ENCODE data around the gene BPIFB3. TPM values are rescaled to one million over a fixed set of nuclear protein-coding genes. Genes with fewer than 3 reads are reported as not detected.

The BPIFB3 gene
- total RNA-seq, 4 donors from 2014 or later: not detected

DNA sequence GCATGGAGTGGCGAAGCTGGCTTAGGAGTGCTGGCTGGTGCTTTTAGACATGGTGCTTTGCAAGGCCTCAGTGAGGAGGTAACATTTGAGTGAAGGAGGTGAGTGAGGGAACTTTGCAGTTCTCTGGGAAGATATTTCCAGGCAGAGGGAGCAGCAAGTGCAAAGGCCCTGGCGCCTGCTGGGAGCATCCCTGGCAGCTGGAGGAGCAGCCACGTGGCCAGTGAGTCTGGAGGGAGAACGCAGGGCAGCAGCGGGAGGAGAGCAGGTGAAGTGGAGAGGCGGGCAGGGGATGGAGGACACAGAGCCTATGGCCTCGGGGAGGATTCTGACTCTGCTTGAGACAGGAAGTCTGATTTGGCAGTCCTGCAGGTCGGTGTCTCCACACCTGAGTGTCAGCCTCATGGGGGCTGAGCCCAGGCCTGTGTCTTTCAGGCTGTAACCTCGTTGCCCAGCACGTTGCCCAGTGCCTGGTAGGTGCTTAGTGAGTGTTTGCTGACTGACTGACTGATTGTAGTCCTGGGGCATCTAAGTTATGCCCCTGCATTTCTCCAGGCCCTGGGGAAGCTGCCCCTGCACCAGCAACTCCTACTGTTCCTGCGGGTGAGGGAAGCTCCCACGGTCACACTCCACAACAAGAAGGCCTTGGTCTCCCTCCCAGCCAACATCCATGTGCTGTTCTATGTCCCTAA, 14.7 kb downstream of the BPIFB3 start:
- 70% methylated on average over 5 to 10 of the region's 12 CpGs for WGBS, 2 donors (ENCODE audit: low coverage in 1 of 2)
- Histone ChIP-seq H3K27ac (no peak overlapping the region), H3K27me3 (peaks cover 17% of the 10 kb centered on the region), H3K36me3 (no peaks in the 10 kb centered on the region), H3K4me3 (no peak overlapping the region), H3K9me3 (no peaks in the 10 kb centered on the region), H3K4me1 (no peaks in the 10 kb centered on the region)
- no peak for ATAC-seq
- no peak for TF ChIP-seq POLR2A (IDR thresholded peaks at IDR 0.05)
- no peak for TF ChIP-seq EP300 (IDR thresholded peaks at IDR 0.05)
- TF ChIP-seq POLR2AphosphoS5 (IDR thresholded peaks at IDR 0.05): no peak
- TF ChIP-seq, protein P1, sequence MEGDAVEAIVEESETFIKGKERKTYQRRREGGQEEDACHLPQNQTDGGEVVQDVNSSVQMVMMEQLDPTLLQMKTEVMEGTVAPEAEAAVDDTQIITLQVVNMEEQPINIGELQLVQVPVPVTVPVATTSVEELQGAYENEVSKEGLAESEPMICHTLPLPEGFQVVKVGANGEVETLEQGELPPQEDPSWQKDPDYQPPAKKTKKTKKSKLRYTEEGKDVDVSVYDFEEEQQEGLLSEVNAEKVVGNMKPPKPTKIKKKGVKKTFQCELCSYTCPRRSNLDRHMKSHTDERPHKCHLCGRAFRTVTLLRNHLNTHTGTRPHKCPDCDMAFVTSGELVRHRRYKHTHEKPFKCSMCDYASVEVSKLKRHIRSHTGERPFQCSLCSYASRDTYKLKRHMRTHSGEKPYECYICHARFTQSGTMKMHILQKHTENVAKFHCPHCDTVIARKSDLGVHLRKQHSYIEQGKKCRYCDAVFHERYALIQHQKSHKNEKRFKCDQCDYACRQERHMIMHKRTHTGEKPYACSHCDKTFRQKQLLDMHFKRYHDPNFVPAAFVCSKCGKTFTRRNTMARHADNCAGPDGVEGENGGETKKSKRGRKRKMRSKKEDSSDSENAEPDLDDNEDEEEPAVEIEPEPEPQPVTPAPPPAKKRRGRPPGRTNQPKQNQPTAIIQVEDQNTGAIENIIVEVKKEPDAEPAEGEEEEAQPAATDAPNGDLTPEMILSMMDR (IDR thresholded peaks at IDR 0.05): no peak

DNA sequence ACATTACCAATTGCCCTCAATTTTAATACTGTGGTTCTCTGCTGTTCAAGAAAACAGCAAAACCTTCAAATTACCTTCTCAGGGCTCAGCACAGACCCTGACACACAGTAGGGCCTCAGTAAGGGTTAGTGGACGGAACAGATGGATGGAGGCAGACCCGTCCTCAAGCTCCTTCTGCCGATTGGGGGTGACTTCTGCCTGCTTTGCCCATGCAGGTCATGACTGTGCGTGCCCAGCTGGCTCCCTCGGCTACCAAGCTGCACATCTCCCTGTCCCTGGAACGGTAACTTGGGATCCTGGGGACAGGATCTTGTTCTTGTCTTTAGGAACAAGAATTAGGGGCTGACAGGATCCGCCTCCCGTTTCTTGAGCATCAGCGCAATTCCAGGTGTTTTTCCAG, 16.0 kb downstream of the BPIFB3 start:
- 68% methylated on average over 3 of the region's 9 CpGs; no CpG with 5 or more reads in 1 of the 2 donors for WGBS, 2 donors (ENCODE audit: low coverage in 1 of 2)
- no peak for ATAC-seq
- no peaks in the 10 kb centered on the region for H3K9me3 ChIP-seq
- no peaks in the 10 kb centered on the region for H3K4me1 ChIP-seq
- H3K4me3 ChIP-seq: no peak overlapping the region
- no peaks in the 10 kb centered on the region for H3K36me3 ChIP-seq
- peaks cover 20% of the 10 kb centered on the region for H3K27me3 ChIP-seq
- no peak overlapping the region for H3K27ac ChIP-seq
- no peak for TF ChIP-seq POLR2A (IDR thresholded peaks at IDR 0.05)
- TF ChIP-seq, protein P1 (IDR thresholded peaks at IDR 0.05): no peak
- TF ChIP-seq POLR2AphosphoS5 (IDR thresholded peaks at IDR 0.05): no peak
- TF ChIP-seq EP300 (IDR thresholded peaks at IDR 0.05): no peak

DNA sequence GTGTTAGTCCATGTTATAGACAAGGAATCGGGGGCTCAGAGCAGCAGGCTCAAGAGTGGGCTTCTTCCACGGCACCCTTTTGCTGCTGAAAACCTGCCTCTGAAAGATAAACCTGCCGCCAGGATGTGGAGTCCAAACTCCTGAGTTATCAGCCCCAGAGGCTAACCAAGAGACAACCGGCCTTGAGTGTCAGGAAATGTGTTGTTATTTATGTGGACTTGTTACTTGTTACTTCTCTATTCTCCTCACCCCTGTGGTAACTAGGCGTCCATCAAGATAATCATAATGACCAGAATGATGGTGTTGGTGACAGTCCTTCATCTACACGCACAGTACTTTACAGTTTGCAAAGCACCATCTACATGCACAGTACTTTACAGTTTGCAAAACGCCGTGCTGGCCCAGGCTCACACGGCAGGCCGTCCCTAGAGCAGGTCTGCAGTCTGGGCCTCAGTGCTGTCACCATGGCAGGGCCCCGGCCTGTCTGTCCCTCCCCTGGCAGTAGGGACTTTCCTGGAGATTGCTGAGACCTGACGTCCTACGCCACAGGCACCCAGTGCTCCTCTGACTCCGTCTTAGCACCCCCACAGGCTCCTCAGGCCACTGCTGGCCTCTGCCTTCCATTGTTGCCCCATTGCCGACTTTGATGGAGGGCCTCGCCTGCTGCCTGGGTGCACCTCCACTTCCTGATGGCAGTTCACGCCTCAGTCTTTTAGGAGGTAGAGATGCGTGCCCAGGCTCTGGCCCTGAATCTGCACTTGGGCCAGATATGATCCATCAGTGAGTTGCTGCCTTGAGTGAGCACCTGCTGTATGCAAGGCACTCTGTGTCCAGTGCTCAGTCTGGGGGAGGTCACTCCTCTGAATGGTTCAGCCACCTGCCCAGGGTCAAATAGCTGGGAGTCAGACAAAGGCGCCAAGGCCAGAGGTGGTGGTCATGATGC, 16.7 kb downstream of the BPIFB3 start:
- 61 to 73% methylated on average over 6 to 14 of the region's 19 CpGs for WGBS, 2 donors (ENCODE audit: low coverage in 1 of 2)
- peaks cover 24% of the 10 kb centered on the region for H3K27me3 ChIP-seq
- H3K9me3 ChIP-seq: no peaks in the 10 kb centered on the region
- H3K27ac ChIP-seq: no peak overlapping the region
- H3K4me1 ChIP-seq: no peaks in the 10 kb centered on the region
- H3K4me3 ChIP-seq: no peak overlapping the region
- TF ChIP-seq POLR2A (IDR thresholded peaks at IDR 0.05) (no peak), POLR2AphosphoS5 (IDR thresholded peaks at IDR 0.05) (no peak), EP300 (IDR thresholded peaks at IDR 0.05) (no peak)
- TF ChIP-seq, protein P1 (IDR thresholded peaks at IDR 0.05): no peak
- ATAC-seq: no peak
- no peaks in the 10 kb centered on the region for H3K36me3 ChIP-seq

DNA sequence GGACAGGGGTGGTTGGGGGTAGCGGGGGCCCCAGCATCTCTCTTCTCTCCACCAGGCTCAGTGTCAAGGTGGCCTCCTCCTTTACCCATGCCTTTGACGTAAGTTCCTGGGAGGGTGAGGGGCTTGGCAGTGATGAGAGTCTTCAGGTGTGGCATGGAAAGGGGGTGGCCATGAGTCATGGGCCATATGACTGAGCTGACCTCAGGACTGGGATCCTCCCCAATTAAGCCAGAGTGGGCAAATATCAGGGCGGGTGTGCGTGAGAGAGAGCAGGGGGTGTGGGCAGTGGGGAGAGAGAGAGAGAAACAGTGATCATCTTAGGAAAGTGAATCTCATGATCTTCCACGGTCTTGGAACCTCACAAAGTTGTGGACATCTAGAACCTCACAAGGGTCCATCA, 17.5 kb downstream of the BPIFB3 start:
- WGBS, 2 donors (ENCODE audit: low coverage in 1 of 2): 100% methylated on average over 1 to 2 of the region's 5 CpGs
- no peaks in the 10 kb centered on the region for H3K4me1 ChIP-seq
- no peak for ATAC-seq
- TF ChIP-seq, protein P1 (IDR thresholded peaks at IDR 0.05): no peak
- TF ChIP-seq EP300 (IDR thresholded peaks at IDR 0.05): no peak
- no peak for TF ChIP-seq POLR2A (IDR thresholded peaks at IDR 0.05)
- TF ChIP-seq POLR2AphosphoS5 (IDR thresholded peaks at IDR 0.05): no peak
- peaks cover 32% of the 10 kb centered on the region for H3K27me3 ChIP-seq
- H3K27ac ChIP-seq: no peak overlapping the region
- no peaks in the 10 kb centered on the region for H3K9me3 ChIP-seq
- H3K36me3 ChIP-seq: no peaks in the 10 kb centered on the region
- H3K4me3 ChIP-seq: no peak overlapping the region
